Kidney (tissue), 14 donors: ENCODE data around the gene MYH15. TPM values are rescaled to one million over a fixed set of nuclear protein-coding genes. Genes with fewer than 3 reads are reported as not detected.

Source experiments
- DNase-seq, 5 donors: peaks; one replicate each; pipeline ENCODE4 v3.0.0-alpha.2; 2013 to 2020
- FAIRE-seq: peaks from 2 replicates; lab custom pipeline; 2012; peaks lifted over from hg19 to GRCh38; lab: Jason Lieb, UNC
- H3K27ac ChIP-seq, 2 donors: one replicate each; pipeline ENCODE4 v1.7.0; 2013; ENCODE audit warnings: low read depth in 2 of 2, low read length in 2 of 2, inconsistent platforms in 1 of 2
- H3K27me3 ChIP-seq: one replicate; pipeline ENCODE4 v1.7.1; 2013; ENCODE audit warnings: low read length, inconsistent platforms; ENCODE audit not compliant: control insufficient read depth, insufficient read depth
- H3K36me3 ChIP-seq, 3 donors: one replicate each; pipeline versions ENCODE4 v1.7.0 to v1.7.1; 2013; ENCODE audit warnings: low read length in 3 of 3, control low read depth in 1 of 3, inconsistent platforms in 1 of 3; ENCODE audit not compliant: insufficient read depth in 3 of 3, control insufficient read depth in 2 of 3
- H3K4me1 ChIP-seq, 3 donors: one replicate each; pipeline versions ENCODE4 v1.7.0 to v1.7.1; 2013; ENCODE audit warnings: low read length in 3 of 3, inconsistent platforms in 1 of 3, low read depth in 1 of 3; ENCODE audit not compliant: control insufficient read depth in 2 of 3, insufficient read depth in 2 of 3
- H3K4me3 ChIP-seq, 3 donors: one replicate each; pipeline versions ENCODE4 v1.7.0 to v1.8.1; 2013; ENCODE audit warnings: low read length in 3 of 3, control low read depth in 1 of 3, inconsistent platforms in 1 of 3
- H3K9ac ChIP-seq, 3 donors: one replicate each; pipeline versions ENCODE4 v1.7.0 to v1.7.1; 2013; ENCODE audit warnings: low read length in 3 of 3, control low read depth in 1 of 3, inconsistent platforms in 1 of 3
- H3K9me3 ChIP-seq, 3 donors: one replicate each; pipeline versions ENCODE4 v1.7.0 to v1.7.1; 2013; ENCODE audit warnings: low read length in 3 of 3, control low read depth in 1 of 3, inconsistent platforms in 1 of 3; ENCODE audit not compliant: control insufficient read depth in 2 of 3, insufficient read depth in 1 of 3
- CTCF ChIP-seq: IDR thresholded peaks from 3 replicates; pipeline ENCODE4 v1.5.1; 2012; ENCODE audit warnings: mild to moderate bottlenecking, moderate library complexity, borderline replicate concordance; ENCODE audit not compliant: insufficient read depth; ENCODE audit errors: extremely low read depth
- intact Hi-C: fragments of 100-400 bp; cut with DNase I; formaldehyde crosslinking; loops from one replicate; pipeline ENCODE4 v1.11.1; 2022
- polyA plus RNA-seq: library from polyadenylated mRNA; stranded (reverse); fragments of 350-450 nt; fragmentation: Illumina TruSeq; extraction: RNeasy Lipid Tissue Mini Kit (QIAGEN cat#74804); gene quantifications from one replicate; pipeline ENCODE4 v1.2.3, GENCODE V29; 2014; ENCODE audit warnings: low read depth, low replicate concordance; ENCODE audit not compliant: insufficient read depth
- total RNA-seq: library from RNA; stranded (reverse); fragmentation: NEBNext Ultra II Directional; extraction: Animal tissue kit (Norgen Biotek cat#: 25700); gene quantifications from one replicate; pipeline ENCODE4 v1.2.1, GENCODE V29; 2021
- donor health status: control.
- donor health status: control.
- donor health status: control.
- donor health status: control.
- donor health status: control.
- donor health status: DM: yes; HTN: yes; CAD: no.
- donor health status: Normal renal cell carcinoma (clear cell type).

MYH15 gene
- total and polyA plus RNA-seq, 2 donors from 2014 or later, result 0.44 TPM; not detected in 1

GRCh38 chr3:108331792-108332191 lies 178.6 kb downstream of the MYH15 start:
- no peaks in the 10 kb centered on the region for H3K9me3 ChIP-seq
- FAIRE-seq (no peak), DNase-seq (no peak)
- no peak overlapping the region for H3K9ac ChIP-seq
- H3K4me3 ChIP-seq, result no peak overlapping the region
- TF ChIP-seq CTCF, result no peak
- no peaks in the 10 kb centered on the region for H3K36me3 ChIP-seq
- intact Hi-C loops, result no loop called here
- H3K27ac ChIP-seq, result no peak overlapping the region
- no peaks in the 10 kb centered on the region for H3K27me3 ChIP-seq
- H3K4me1 ChIP-seq, result no peaks in the 10 kb centered on the region

Other genes starting within 250 kb of the MYH15 start
- gene HHLA2, start 214.0 kb downstream of the MYH15 start, total RNA-seq, result 5.1 TPM
- 18.8 TPM for gene HHLA2, start 214.0 kb downstream of the MYH15 start, polyA plus RNA-seq
- gene CIP2A, start 78.8 kb upstream of the MYH15 start, total RNA-seq, result 3.5 TPM
- 0.82 TPM for gene CIP2A, start 78.8 kb upstream of the MYH15 start, polyA plus RNA-seq
- 15.5 TPM for gene DZIP3, start 79.1 kb upstream of the MYH15 start, total RNA-seq
- gene DZIP3, start 79.1 kb upstream of the MYH15 start, polyA plus RNA-seq, result 9.4 TPM
- not detected for gene RETNLB, start 246.8 kb upstream of the MYH15 start, total RNA-seq
- gene RETNLB, start 246.8 kb upstream of the MYH15 start, polyA plus RNA-seq, result not detected